GM03348 (cell line): ENCODE measurements around the gene LHX5.
A peak's percentile ranks its signal among the peaks of the same experiment; 100 is the strongest.

Experiments
- DNase-seq: peaks from one replicate; pipeline ENCODE4 v3.0.0; 2012; ENCODE audit warnings: low spot score

Gene LHX5

GRCh38 chr12:113464852-113465719 lies 6.6 kb downstream of the LHX5 start:
- DNase-seq = no peak

GRCh38 chr12:113464452-113464775 lies 7.3 kb downstream of the LHX5 start:
- no peak for DNase-seq

GRCh38 chr12:113463746-113464451 lies 7.8 kb downstream of the LHX5 start:
- DNase-seq = no peak

- DNase-seq = no peak
Observed at GRCh38 chr12:113462998-113463745, 8.5 kb downstream of the LHX5 start.

GRCh38 chr12:113462117-113462774 lies 9.4 kb downstream of the LHX5 start:
- peak; percentile 89 for DNase-seq

GRCh38 chr12:113461666-113462065 lies 10.0 kb downstream of the LHX5 start:
- DNase-seq = no peak

GRCh38 chr12:113459981-113460380 lies 11.7 kb downstream of the LHX5 start:
- DNase-seq = no peak

GRCh38 chr12:113457710-113458109 lies 14.0 kb downstream of the LHX5 start:
- DNase-seq = no peak

GRCh38 chr12:113457185-113457584 lies 14.5 kb downstream of the LHX5 start:
- DNase-seq = no peak

GRCh38 chr12:113456761-113457160 lies 14.9 kb downstream of the LHX5 start:
- DNase-seq = no peak

- DNase-seq = no peak
Observed at GRCh38 chr12:113456199-113456598, 15.5 kb downstream of the LHX5 start.

GRCh38 chr12:113453330-113453729 lies 18.3 kb downstream of the LHX5 start:
- no peak for DNase-seq

GRCh38 chr12:113452458-113452857 lies 19.2 kb downstream of the LHX5 start:
- no peak for DNase-seq

GRCh38 chr12:113449839-113450238 lies 21.8 kb downstream of the LHX5 start:
- no peak for DNase-seq

- no peak for DNase-seq
Observed at GRCh38 chr12:113449299-113449698, 22.4 kb downstream of the LHX5 start.

- DNase-seq = no peak
Observed at GRCh38 chr12:113448873-113449272, 22.8 kb downstream of the LHX5 start.

GRCh38 chr12:113445544-113446171 lies 26.0 kb downstream of the LHX5 start:
- DNase-seq = no peak

- DNase-seq = no peak
Observed at GRCh38 chr12:113443030-113443539, 28.6 kb downstream of the LHX5 start.

- no peak for DNase-seq
Observed at GRCh38 chr12:113440947-113441782, 30.5 kb downstream of the LHX5 start.

- DNase-seq = no peak
Observed at GRCh38 chr12:113440336-113440735, 31.3 kb downstream of the LHX5 start.

GRCh38 chr12:113439606-113440030 lies 32.1 kb downstream of the LHX5 start:
- peak; percentile 48 for DNase-seq
